A549 (cell line): ENCODE results near the gene DNAH8. TPM values are rescaled to one million over a fixed set of nuclear protein-coding genes. Genes with fewer than 3 reads are reported as not detected.

Experiments
- ATAC-seq, 2 experiments: fragments of 200-7000 bp in 1 of 2; fragments of >200 bp in 1 of 2; cut with Nextera tagmentation in 1 of 2; cut with Tn5 transposase in 1 of 2; 3 replicates each; pipeline versions ENCODE4 v1.8.0 to v1.9.1; 2018 to 2020; ENCODE audit warnings: mild to moderate bottlenecking in 1 of 2, moderate library complexity in 1 of 2
- CTCF ChIA-PET: fragments of 300-600 bp; sonication (Branson Sonifier 250); formaldehyde crosslinking; extraction: SDS; loops from one replicate; lab custom pipeline; 2021; ENCODE audit warnings: antibody characterized with exemption, inconsistent platforms; lab: Yijun Ruan, JAX
- POLR2A ChIA-PET: fragments of 350-600 bp; formaldehyde crosslinking; extraction: SDS; loops from one replicate; lab custom pipeline; 2021; ENCODE audit warnings: antibody characterized with exemption, inconsistent platforms; lab: Yijun Ruan, JAX
- DNase-seq, 2 experiments: peaks; one replicate each; pipeline versions ENCODE4 v3.0.0 to v3.0.0-alpha.2; 2011 to 2016; ENCODE audit warnings: low read depth in 1 of 2, low spot score in 1 of 2
- FAIRE-seq: peaks from 2 replicates; lab custom pipeline; 2011; peaks lifted over from hg19 to GRCh38; lab: Jason Lieb, UNC
- H3K27ac ChIP-seq, 2 experiments: fragments of >200 bp; sonication (Bioruptor Twin); formaldehyde crosslinking; 3 replicates each; pipeline ENCODE4 v1.5.1; 2016 to 2017
- H3K4me1 ChIP-seq: fragments of >200 bp; sonication (Bioruptor Twin); formaldehyde crosslinking; 3 replicates; pipeline ENCODE4 v1.6.1; 2016
- H3K4me2 ChIP-seq: fragments of >200 bp; sonication (Bioruptor Twin); formaldehyde crosslinking; 3 replicates; pipeline ENCODE4 v1.6.1; 2016
- H3K4me3 ChIP-seq: fragments of >200 bp; sonication (Bioruptor Twin); formaldehyde crosslinking; 3 replicates; pipeline ENCODE4 v1.5.1; 2016
- H3K9me3 ChIP-seq: fragments of >200 bp; sonication (Bioruptor Twin); formaldehyde crosslinking; 3 replicates; pipeline ENCODE4 v1.6.1; 2016
- CBX8 ChIP-seq: fragments of 200-600 bp; sonication (generic); IDR thresholded peaks from 2 replicates; pipeline ENCODE4 v1.6.1; 2016
- CHD2 ChIP-seq: fragments of 150-350 bp; IDR thresholded peaks from 2 replicates; pipeline ENCODE4 v1.6.1; 2014; ENCODE audit warnings: low read length; ENCODE audit not compliant: partially characterized antibody
- E2F6 ChIP-seq: IDR thresholded peaks from 2 replicates; pipeline ENCODE4 v1.6.1; 2012; ENCODE audit warnings: low read depth, borderline replicate concordance
- FOSB ChIP-seq: fragments of 250-450 bp; sonication (Bioruptor Pico); IDR thresholded peaks from 2 replicates; pipeline ENCODE4 v1.5.0; 2020; ENCODE audit warnings: mild to moderate bottlenecking, moderate library complexity
- FOXS1 ChIP-seq: fragments of 250-450 bp; sonication (Bioruptor Pico); IDR thresholded peaks from 2 replicates; pipeline ENCODE4 v1.5.0; 2020; ENCODE audit warnings: mild to moderate bottlenecking, moderate library complexity
- HES2 ChIP-seq: fragments of >200 bp; sonication (Bioruptor Twin); formaldehyde crosslinking; IDR thresholded peaks from 2 replicates; pipeline ENCODE4 v1.6.1; 2016
- HEYL ChIP-seq: fragments of 250-450 bp; sonication (Bioruptor Pico); IDR thresholded peaks from 2 replicates; pipeline ENCODE4 v1.8.0; 2021; ENCODE audit warnings: mild to moderate bottlenecking, moderate library complexity
- HOXA7 ChIP-seq: fragments of 250-450 bp; sonication (Bioruptor Pico); IDR thresholded peaks from 2 replicates; pipeline ENCODE4 v1.5.0; 2020; ENCODE audit warnings: mild to moderate bottlenecking, moderate library complexity
- HOXB13 ChIP-seq: fragments of 250-450 bp; sonication (Bioruptor Pico); IDR thresholded peaks from 2 replicates; pipeline ENCODE4 v1.5.0; 2020; ENCODE audit warnings: low read depth, mild to moderate bottlenecking, moderate library complexity
- KDM1A ChIP-seq: fragments of 200-600 bp; sonication (generic); IDR thresholded peaks from 2 replicates; pipeline ENCODE4 v1.6.1; 2016; ENCODE audit warnings: low read depth, mild to moderate bottlenecking
- MAFK ChIP-seq: fragments of 450-650 bp; IDR thresholded peaks from 2 replicates; pipeline ENCODE4 v1.6.1; 2014; ENCODE audit not compliant: partially characterized antibody
- MAX ChIP-seq: IDR thresholded peaks from 2 replicates; pipeline ENCODE4 v1.6.1; 2012
- MAZ ChIP-seq: fragments of 150-350 bp; IDR thresholded peaks from 2 replicates; pipeline ENCODE4 v1.6.1; 2014; ENCODE audit warnings: antibody characterized with exemption, low read depth, low read length, borderline replicate concordance
- NPAS2 ChIP-seq: fragments of 250-450 bp; sonication (Bioruptor Pico); IDR thresholded peaks from 2 replicates; pipeline ENCODE4 v1.8.0; 2022; ENCODE audit warnings: mild to moderate bottlenecking, moderate library complexity, borderline replicate concordance
- RFX5 ChIP-seq: fragments of 450-650 bp; IDR thresholded peaks from 2 replicates; pipeline ENCODE4 v1.7.1; 2014; ENCODE audit warnings: antibody characterized with exemption, mild to moderate bottlenecking, moderate library complexity
- SMC3 ChIP-seq: fragments of >200 bp; sonication (Bioruptor Twin); formaldehyde crosslinking; IDR thresholded peaks from 3 replicates; pipeline ENCODE4 v1.6.1; 2018; ENCODE audit warnings: inconsistent platforms
- SREBF2 ChIP-seq: fragments of 450-650 bp; IDR thresholded peaks from 2 replicates; pipeline ENCODE4 v1.6.1; 2014; ENCODE audit warnings: mild to moderate bottlenecking, moderate library complexity
- TP53 ChIP-seq: fragments of 250-450 bp; sonication (Bioruptor Pico); IDR thresholded peaks from 2 replicates; pipeline ENCODE4 v1.5.0; 2021; ENCODE audit warnings: mild to moderate bottlenecking, moderate library complexity
- WGBS: methylation state at CpG from one replicate; pipeline ENCODE4 v1.1.6; 2017; ENCODE audit errors: missing lambda C conversion rate; 5-methylcytosine and 5-hydroxymethylcytosine counted together
- polyA plus RNA-seq, 4 experiments: library from polyadenylated mRNA; depleted of rRNA in 3 of 4; stranded (reverse); fragments of >200 nt; fragmentation: RNase III in 1 of 4; extraction: RNeasy Plus Mini Kit Qiagen cat#74134 plus additional on column Dnase treatment in 1 of 4; gene quantifications; 2 replicates in 3 of 4; 3 replicates in 1 of 4; pipeline ENCODE4 v1.2.3, GENCODE V29; 2011 to 2017
- small RNA-seq, 6 experiments: library from RNA; depleted of rRNA; stranded (forward); fragments of <200 nt; gene quantifications; one replicate each; pipeline ENCODE3, GENCODE V24; 2012

DNAH8 gene
- polyA plus RNA-seq, 2 of the 4 experiments (the other 2 are of a cell fraction): not detected

GRCh38 chr6:39079197-39080125 is 364.4 kb downstream of the DNAH8 start:
- CTCF ChIA-PET: no interaction called here
- DNase-seq (no peak), ATAC-seq (no peak), FAIRE-seq (no peak)
- POLR2A ChIA-PET: no interaction called here
- TF ChIP-seq CBX8: no peak
- TF ChIP-seq HOXA7 (CRISPR knock-in tag): no peak
- TF ChIP-seq MAZ: no peak
- no peak for TF ChIP-seq HOXB13 (CRISPR knock-in tag)
- TF ChIP-seq SREBF2: no peak
- no peak for TF ChIP-seq E2F6
- no peak for TF ChIP-seq MAX
- TF ChIP-seq SMC3: no peak
- TF ChIP-seq CHD2: no peak
- no peak for TF ChIP-seq RFX5
- no peak for TF ChIP-seq NPAS2 (CRISPR knock-in tag)
- TF ChIP-seq HEYL (CRISPR knock-in tag): no peak
- TF ChIP-seq FOSB (CRISPR knock-in tag): no peak
- no peak for TF ChIP-seq KDM1A
- no peak for TF ChIP-seq FOXS1 (CRISPR knock-in tag)
- no peak for TF ChIP-seq TP53 (CRISPR knock-in tag)
- TF ChIP-seq MAFK: no peak
- no peak for TF ChIP-seq HES2
- no peak overlapping the region for H3K4me3 ChIP-seq
- H3K9me3 ChIP-seq: no peaks in the 10 kb centered on the region
- 43% methylated on average over 2 of the region's 8 CpGs for WGBS
- H3K4me1 ChIP-seq: no peaks in the 10 kb centered on the region
- no peak overlapping the region for H3K27ac ChIP-seq
- H3K4me2 ChIP-seq: no peak overlapping the region

Small RNA genes lying within 50 kb of the gene (small RNA-seq; reads per million reads assigned to genes)
- gene AL034345.1 (0 reads per million in 6 experiments), gene RF00393 (0 reads per million in 6 experiments)

Other genes starting within 250 kb of the DNAH8 start
- gene BTBD9, start 75.4 kb upstream of the DNAH8 start, polyA plus RNA-seq (2011; rRNA removed): 4.6 and 6.6 TPM in 2 replicates
- gene BTBD9, start 75.4 kb upstream of the DNAH8 start, polyA plus RNA-seq (2017; fragmentation: RNase III; extraction: RNeasy Plus Mini Kit Qiagen cat#74134 plus additional on column Dnase treatment): 2.1 to 2.3 TPM (median 2.2 TPM) in 3 replicates
- 97.4 and 128 TPM in 2 replicates for gene GLO1, start 12.2 kb upstream of the DNAH8 start, polyA plus RNA-seq (2011; rRNA removed)
- gene GLO1, start 12.2 kb upstream of the DNAH8 start, polyA plus RNA-seq (2017; fragmentation: RNase III; extraction: RNeasy Plus Mini Kit Qiagen cat#74134 plus additional on column Dnase treatment): 98.4 to 106 TPM (median 105 TPM) in 3 replicates